ENCODE measurements around the gene NSD1.

GRCh38 chr5:177130211-177131018, 3.2 kb upstream of the NSD1 start:
- TF ChIP-seq CTCF (IDR thresholded peaks at IDR 0.05; ENCODE audit: insufficient read depth, low read length) = no peak
- no peak for TF ChIP-seq REST (IDR thresholded peaks at IDR 0.05; ENCODE audit: insufficient replicate concordance, low read depth)
- TF ChIP-seq SPI1 (IDR thresholded peaks at IDR 0.05; ENCODE audit: borderline replicate concordance, low read depth) = no peak
- no peak for TF ChIP-seq GABPA (IDR thresholded peaks at IDR 0.05; ENCODE audit: low read depth)
